Hepatocyte (in vitro differentiated cells): ENCODE results near the gene SMYD1. TPM values are rescaled to one million over a fixed set of nuclear protein-coding genes. Genes with fewer than 3 reads are reported as not detected.

ENCODE experiments used
- DNase-seq: peaks from one replicate; pipeline ENCODE4 v3.0.0-alpha.2; 2016; ENCODE audit warnings: low spot score
- H2AFZ ChIP-seq: fragments of 200-600 bp; sonication (generic); 2 replicates; pipeline ENCODE4 v1.6.0; 2016; ENCODE audit warnings: antibody characterized with exemption, mild to moderate bottlenecking
- H3K27ac ChIP-seq: fragments of 200-600 bp; sonication (generic); 2 replicates; pipeline ENCODE4 v1.5.1; 2016; ENCODE audit warnings: mild to moderate bottlenecking
- H3K27me3 ChIP-seq: fragments of 200-600 bp; sonication (generic); 2 replicates; pipeline ENCODE4 v1.6.1; 2016
- H3K36me3 ChIP-seq: fragments of 200-600 bp; sonication (generic); replicated peaks from 2 replicates; pipeline ENCODE4 v1.5.1; 2016; ENCODE audit warnings: low read depth; ENCODE audit not compliant: insufficient read depth
- H3K4me1 ChIP-seq: fragments of 200-600 bp; sonication (generic); 2 replicates; pipeline ENCODE4 v1.5.1; 2016; ENCODE audit warnings: mild to moderate bottlenecking, moderate library complexity; ENCODE audit not compliant: insufficient read depth
- H3K4me2 ChIP-seq: fragments of 200-600 bp; sonication (generic); 2 replicates; pipeline ENCODE4 v1.6.0; 2016
- H3K4me3 ChIP-seq: fragments of 200-600 bp; sonication (generic); 2 replicates; pipeline ENCODE4 v1.5.1; 2016; ENCODE audit warnings: mild to moderate bottlenecking
- H3K79me2 ChIP-seq: fragments of 200-600 bp; sonication (generic); 2 replicates; pipeline ENCODE4 v1.6.0; 2017; ENCODE audit warnings: mild to moderate bottlenecking
- H3K9me2 ChIP-seq: fragments of 200-600 bp; sonication (generic); replicated peaks from 2 replicates; pipeline ENCODE4 v1.6.0; 2017; ENCODE audit warnings: mild to moderate bottlenecking; ENCODE audit not compliant: insufficient read depth
- H3K9me3 ChIP-seq: fragments of 200-600 bp; sonication (generic); 2 replicates; pipeline ENCODE4 v1.5.1; 2016; ENCODE audit warnings: low read depth, mild to moderate bottlenecking
- H4K20me1 ChIP-seq: fragments of 200-600 bp; sonication (generic); 2 replicates; pipeline ENCODE4 v1.6.0; 2016; ENCODE audit warnings: mild to moderate bottlenecking; ENCODE audit not compliant: insufficient read depth, poor library complexity, severe bottlenecking
- CTCF ChIP-seq: fragments of 200-600 bp; sonication (generic); IDR thresholded peaks from 2 replicates; pipeline ENCODE4 v1.5.1; 2016; ENCODE audit warnings: antibody characterized with exemption, mild to moderate bottlenecking; ENCODE audit not compliant: poor library complexity
- EZH2 ChIP-seq: fragments of 200-600 bp; sonication (generic); IDR thresholded peaks from 2 replicates; pipeline ENCODE4 v1.6.1; 2016; ENCODE audit warnings: antibody characterized with exemption, mild to moderate bottlenecking, borderline replicate concordance
- EZH2phosphoT487 ChIP-seq: fragments of 200-600 bp; sonication (generic); IDR thresholded peaks from one replicate; pipeline ENCODE4 v1.6.1; 2018; ENCODE audit warnings: antibody characterized with exemption, mild to moderate bottlenecking, low read depth, moderate library complexity; ENCODE audit not compliant: unreplicated experiment, severe bottlenecking
- whole genome bisulfite sequencing: methylation state at CpG from one replicate; pipeline ENCODE4 v1.1.6; 2016; ENCODE audit warnings: low lambda C conversion rate; ENCODE audit errors: missing lambda C conversion rate; 5-methylcytosine and 5-hydroxymethylcytosine counted together
- polyA plus RNA-seq: library from polyadenylated mRNA; unstranded; fragments of >200 nt; fragmentation: Nextera tagmentation; extraction: Ambion mirVana; gene quantifications from 2 replicates; pipeline ENCODE4 v1.2.1, GENCODE V29; 2016
- total RNA-seq: library from RNA; depleted of rRNA; stranded (reverse); fragments of >200 nt; gene quantifications from 2 replicates; pipeline ENCODE4 v1.2.3, GENCODE V29; 2014

SMYD1 gene
- total and polyA plus RNA-seq, 2 experiments from 2014 or later, result 0.10 TPM; not detected in 1

- Histone ChIP-seq H3K9me3 (no peaks in the 10 kb centered on the region), H3K79me2 (peaks cover 72% of the 10 kb centered on the region), H3K36me3 (no peaks in the 10 kb centered on the region), H3K9me2 (no peaks in the 10 kb centered on the region), H2AFZ (no peak overlapping the region), H3K4me2 (no peak overlapping the region), H3K27me3 (no peaks in the 10 kb centered on the region), H3K4me3 (no peak overlapping the region), H3K27ac (no peak overlapping the region), H4K20me1 (peaks cover 4% of the 10 kb centered on the region), H3K4me1 (peaks cover 18% of the 10 kb centered on the region)
- TF ChIP-seq CTCF (no peak), EZH2 (no peak), EZH2phosphoT487 (no peak)
- WGBS, result 95% methylated on average over 1 of the region's 1 CpG
- DNase-seq, result no peak
Observed at GRCh38 chr2:88049622-88050021, 18.0 kb upstream of the SMYD1 start.

DNA sequence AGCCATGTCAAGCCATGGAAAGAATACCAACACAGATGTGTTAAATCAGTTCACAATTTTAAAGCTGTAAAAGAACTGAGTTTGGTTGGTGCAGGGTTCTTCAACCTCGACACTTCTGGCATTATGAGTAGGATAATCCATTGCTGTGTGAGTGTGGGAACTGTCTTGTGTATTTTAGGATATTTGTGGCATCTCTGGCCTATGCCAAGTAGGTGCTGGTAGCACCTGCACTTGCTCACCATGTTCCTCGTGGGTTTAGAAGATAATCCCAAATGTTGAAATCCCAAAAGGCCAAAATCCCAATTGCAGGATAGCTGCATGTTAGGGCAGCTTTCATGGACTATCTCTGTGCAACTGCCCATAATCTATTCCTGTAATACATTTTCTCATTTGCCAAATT lies 15.8 kb upstream of the SMYD1 start:
- Histone ChIP-seq H4K20me1 (peaks cover 4% of the 10 kb centered on the region), H3K36me3 (no peaks in the 10 kb centered on the region), H3K9me2 (no peaks in the 10 kb centered on the region), H3K4me2 (no peak overlapping the region), H3K27me3 (no peaks in the 10 kb centered on the region), H2AFZ (no peak overlapping the region), H3K79me2 (peaks cover 72% of the 10 kb centered on the region), H3K9me3 (no peaks in the 10 kb centered on the region), H3K4me3 (no peak overlapping the region), H3K4me1 (peaks cover 24% of the 10 kb centered on the region), H3K27ac (no peak overlapping the region)
- 95% methylated on average over 2 of the region's 2 CpGs for WGBS
- no peak for DNase-seq
- TF ChIP-seq EZH2, result no peak
- TF ChIP-seq EZH2phosphoT487, result no peak
- no peak for TF ChIP-seq CTCF

DNA sequence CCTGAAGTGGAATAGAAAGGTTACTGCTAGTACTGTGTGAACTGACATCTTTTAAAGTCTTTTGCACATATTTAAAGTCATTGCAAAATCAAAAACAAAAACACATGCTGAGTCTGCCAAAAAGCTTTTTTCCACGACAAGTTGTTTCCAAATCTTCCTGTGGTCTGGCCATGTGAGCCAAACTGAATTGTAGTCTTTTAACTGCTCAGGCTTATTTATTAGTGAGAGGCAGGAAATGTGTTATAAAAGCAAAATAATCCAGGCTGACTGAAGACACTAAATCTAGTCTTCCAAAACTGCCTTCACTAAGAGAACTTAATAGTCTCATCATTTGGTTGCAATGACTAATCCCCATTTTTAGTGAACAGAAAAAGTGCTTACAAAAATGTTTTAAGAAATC lies 14.3 kb upstream of the SMYD1 start:
- H2AFZ ChIP-seq, result no peak overlapping the region
- H3K4me1 ChIP-seq, result peaks cover 24% of the 10 kb centered on the region
- no peaks in the 10 kb centered on the region for H3K9me3 ChIP-seq
- peak overlapping the region; percentile 99 for H3K27ac ChIP-seq
- H3K4me2 ChIP-seq, result peak overlapping the region; percentile 73
- H3K27me3 ChIP-seq, result no peaks in the 10 kb centered on the region
- TF ChIP-seq EZH2 (no peak), CTCF (no peak), EZH2phosphoT487 (no peak)
- no peak for DNase-seq
- WGBS, result 63% methylated on average over 1 of the region's 1 CpG
- peaks cover 4% of the 10 kb centered on the region for H4K20me1 ChIP-seq
- H3K79me2 ChIP-seq, result peaks cover 62% of the 10 kb centered on the region
- H3K4me3 ChIP-seq, result no peak overlapping the region
- no peaks in the 10 kb centered on the region for H3K36me3 ChIP-seq
- H3K9me2 ChIP-seq, result no peaks in the 10 kb centered on the region
